ENCODE measurements around the gene LYPD6. TPM values are rescaled to one million over a fixed set of nuclear protein-coding genes. Genes with fewer than 3 reads are reported as not detected.

The LYPD6 gene
- total RNA-seq, 1 experiment from 2014 or later: 13.4 TPM

DNA sequence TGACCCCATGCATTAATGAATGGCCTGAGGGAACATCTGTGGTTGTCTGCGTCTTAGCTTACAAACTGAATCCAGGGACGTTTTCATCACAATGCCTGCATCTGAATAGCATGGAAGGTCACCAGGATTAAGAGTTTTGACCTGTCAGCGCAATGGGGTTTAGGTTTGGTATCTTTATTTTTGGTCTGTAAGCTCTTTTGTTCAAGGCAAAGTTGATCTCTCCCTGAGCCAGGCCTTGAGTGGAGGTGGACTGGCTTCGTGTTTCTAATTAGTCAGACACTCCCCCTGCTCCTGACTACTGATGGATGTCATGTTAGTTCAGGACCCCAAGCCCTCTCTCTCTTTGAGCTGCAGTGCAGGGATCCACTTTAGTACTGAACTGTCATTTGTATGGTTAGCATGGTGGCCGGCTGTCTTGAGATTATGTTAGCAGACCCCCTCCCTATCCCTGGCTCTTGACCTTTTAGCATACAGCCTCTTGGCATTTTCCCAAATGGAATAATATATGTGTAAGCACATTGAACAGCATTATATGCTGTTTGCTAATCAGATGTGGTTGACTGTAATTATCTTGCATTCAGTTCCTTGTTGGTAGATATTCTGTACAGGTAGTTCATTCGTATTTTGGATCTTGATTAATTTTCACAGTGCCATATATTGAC is 59.2 kb downstream of the LYPD6 start:
- no peak for DNase-seq (ENCODE audit: low spot score)
- in situ Hi-C loops (cut with HindIII; ENCODE audit: low sequenced_read_pairs): no loop called here

DNA sequence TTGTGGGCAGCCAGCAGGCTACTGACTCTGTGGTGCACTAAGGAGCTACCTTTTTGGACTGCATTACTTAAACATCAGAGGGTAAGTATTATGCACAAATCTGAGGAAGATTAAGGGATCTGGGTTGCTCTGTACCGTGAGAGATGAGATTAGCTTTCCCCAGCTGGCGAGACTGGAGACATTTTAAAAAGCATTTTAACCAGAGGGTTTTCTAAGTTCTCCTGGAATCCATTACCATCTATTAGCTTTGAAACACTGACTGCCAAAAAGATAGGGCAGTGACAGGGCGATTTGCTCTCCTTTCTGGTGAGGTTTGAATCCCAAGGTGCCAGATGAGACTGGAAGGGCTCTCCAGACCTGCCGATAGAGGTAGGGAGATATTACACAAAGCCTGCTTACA is 63.2 kb downstream of the LYPD6 start:
- DNase-seq (ENCODE audit: low spot score): no peak
- in situ Hi-C loops (cut with HindIII; ENCODE audit: low sequenced_read_pairs): no loop called here

DNA sequence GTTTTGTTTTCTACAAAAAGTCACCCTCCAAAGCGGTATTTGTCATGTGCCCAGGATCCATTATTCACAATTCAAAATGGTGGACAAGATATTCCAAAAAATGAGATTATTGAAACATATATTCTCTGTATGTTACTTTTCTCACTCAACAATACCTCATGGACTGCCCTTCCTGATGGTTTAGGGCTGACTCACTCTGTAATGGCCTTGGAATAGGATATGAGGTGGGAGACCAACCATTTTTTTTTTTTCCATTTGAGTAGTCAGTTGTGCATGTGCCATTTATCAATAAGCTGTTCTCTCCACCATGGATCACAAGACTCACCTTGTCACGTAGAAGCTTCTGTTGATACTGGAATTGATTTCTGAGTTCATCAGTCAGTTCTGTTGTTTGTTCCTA is 64.5 kb downstream of the LYPD6 start:
- in situ Hi-C loops (cut with HindIII; ENCODE audit: low sequenced_read_pairs): no loop called here
- no peak for DNase-seq (ENCODE audit: low spot score)

DNA sequence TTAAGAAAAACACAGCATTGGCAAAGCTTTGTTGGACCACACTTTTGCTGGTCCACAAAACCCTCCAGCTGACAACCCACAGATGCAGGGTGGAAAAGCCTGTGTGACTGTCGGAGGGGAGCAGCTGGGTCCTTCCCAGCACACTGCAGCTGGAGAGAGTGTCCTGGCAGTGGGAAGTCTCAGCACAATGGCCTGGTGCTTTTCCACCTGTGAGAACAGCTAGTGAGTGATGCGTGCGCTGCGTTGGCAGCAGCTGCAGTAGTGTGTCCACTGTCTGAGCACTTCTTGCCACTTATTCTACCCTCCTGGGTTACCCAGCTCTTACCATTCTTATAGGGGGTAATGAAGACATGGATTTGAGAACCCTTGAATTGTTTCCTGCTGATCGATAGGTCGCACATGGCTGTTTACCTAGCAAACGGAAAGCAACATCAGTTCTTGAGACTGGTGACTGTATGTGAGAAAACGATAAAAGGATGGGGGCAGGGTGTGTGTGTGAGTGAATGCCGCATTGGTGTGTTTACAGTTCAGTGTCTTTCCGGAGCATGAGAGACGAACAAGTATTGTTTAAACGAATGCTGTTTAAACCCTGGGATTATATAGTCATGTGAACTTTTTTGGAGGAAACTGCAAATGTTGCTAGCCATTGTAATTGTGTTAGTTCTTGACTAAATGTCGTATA is 69.7 kb downstream of the LYPD6 start:
- DNase-seq (ENCODE audit: low spot score): no peak
- in situ Hi-C loops (cut with HindIII; ENCODE audit: low sequenced_read_pairs): no loop called here

DNA sequence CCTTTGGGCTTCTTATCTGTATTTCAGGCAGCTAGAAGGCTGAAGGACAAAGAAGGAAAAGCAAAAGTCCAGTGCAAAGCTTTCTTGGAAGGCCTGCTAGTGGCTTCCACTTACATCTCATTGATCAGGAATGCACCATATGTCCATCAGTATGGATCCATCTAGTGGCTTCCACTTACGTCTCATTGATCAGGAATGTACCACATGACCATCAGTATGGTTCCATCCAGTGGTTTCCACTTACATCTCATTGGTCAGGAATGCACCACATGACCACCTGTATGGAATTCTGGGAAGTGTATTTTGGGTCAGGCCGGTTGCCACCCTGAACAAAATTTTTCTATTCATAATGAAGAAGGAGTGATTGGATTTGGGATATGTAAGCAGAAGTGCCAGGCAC is 70.6 kb downstream of the LYPD6 start:
- no peak for DNase-seq (ENCODE audit: low spot score)
- in situ Hi-C loops (cut with HindIII; ENCODE audit: low sequenced_read_pairs): no loop called here

DNA sequence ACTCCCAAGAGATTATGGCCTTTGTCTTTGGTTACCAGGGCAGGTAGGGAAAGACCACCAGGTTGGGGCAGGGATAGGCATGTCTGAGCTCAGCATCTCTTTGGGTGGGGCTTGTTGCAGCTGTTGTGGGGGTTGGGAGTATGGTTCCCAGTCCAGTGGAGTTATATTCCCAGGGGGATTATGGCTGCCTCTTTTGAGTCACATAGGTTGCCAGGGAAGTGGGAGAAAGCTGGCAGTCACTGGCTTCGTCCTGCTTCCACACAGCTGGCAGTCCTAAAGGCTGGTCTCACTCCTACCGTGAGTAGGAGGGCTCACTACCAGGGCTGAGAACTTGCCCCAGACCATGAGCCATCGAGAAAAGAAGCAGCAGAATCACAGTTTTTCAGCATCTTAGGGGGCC is 79.1 kb downstream of the LYPD6 start:
- in situ Hi-C loops (cut with HindIII; ENCODE audit: low sequenced_read_pairs): no loop called here
- no peak for DNase-seq (ENCODE audit: low spot score)

DNA sequence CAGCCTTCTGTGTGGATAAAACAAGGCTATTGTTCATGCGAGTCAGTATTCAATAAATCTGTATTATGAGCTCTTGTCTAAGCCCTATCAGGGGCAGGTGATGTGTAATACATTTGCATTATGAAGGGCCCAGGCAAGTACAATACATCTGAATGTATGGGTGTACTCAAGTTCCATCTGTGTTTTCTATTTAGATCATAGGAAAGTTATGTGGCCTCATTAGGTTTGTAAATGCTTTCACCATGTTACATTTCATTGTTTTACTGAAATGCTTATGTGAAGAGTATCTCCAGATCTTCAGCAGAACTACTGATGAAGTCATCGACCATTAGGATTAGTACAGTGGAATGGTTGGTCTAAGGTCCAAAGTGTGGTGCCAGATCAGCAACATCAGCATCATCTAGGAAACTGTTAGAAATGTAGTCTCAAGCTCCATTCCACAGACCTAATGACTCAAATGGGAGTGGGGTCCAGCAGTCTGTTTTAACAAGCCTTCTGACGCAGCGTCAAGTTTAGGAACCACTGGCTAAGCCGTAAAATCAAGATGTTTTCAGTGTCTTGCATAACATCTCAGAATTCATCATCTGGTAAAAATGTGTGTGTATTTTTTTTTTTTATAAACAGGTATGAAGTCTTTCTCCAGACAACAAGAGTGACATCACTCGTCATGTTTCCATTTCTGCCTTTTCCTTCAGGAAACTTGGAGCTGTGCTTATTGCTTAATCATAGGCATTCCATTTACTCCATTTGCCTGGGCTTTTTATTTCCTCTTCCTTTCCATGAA is 80.5 kb downstream of the LYPD6 start:
- in situ Hi-C loops (cut with HindIII; ENCODE audit: low sequenced_read_pairs): no loop called here

DNA sequence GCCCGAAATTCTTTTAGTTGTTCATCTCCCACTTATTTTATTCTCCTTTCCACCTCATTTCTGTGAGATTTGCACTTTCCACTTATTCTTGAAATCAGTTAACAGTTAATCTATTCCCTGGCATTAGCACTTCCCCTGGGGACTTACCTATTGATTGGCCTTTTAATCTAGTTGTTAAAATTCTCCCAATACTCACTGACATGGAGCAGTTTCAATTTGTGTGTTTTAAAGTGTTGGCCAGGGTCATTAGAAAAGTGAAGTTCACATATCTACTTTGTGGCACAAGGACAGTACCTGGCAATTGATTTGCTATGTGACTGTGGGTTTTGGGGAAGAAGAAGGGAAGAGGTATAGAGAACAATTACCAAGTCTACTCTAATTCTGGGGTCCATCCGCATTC is 83.1 kb downstream of the LYPD6 start:
- in situ Hi-C loops (cut with HindIII; ENCODE audit: low sequenced_read_pairs): no loop called here
- DNase-seq (ENCODE audit: low spot score): no peak

More for the DNA sequence above, 80.5 kb downstream of the LYPD6 start:
- no peak for DNase-seq (ENCODE audit: low spot score)

DNA sequence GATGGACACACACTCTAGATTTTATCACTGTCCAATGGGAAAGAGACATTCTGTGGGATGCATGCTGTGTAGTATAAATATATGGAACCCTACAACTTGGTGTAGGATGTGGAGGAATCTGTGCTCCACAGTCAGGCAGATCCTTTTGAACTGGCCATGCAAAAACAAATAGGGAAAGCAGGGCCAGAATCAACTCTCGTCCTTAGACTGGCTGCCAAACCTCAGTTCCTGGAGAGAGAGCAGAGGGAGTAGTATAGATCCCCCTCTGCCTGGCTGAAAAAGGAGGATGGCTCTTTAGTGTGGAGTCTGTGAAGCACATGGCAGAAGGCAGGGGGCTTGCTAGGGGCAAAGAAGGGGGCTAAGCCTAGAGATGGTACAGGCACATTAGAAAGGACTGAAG is 84.7 kb downstream of the LYPD6 start:
- DNase-seq (ENCODE audit: low spot score): no peak
- in situ Hi-C loops (cut with HindIII; ENCODE audit: low sequenced_read_pairs): no loop called here

DNA sequence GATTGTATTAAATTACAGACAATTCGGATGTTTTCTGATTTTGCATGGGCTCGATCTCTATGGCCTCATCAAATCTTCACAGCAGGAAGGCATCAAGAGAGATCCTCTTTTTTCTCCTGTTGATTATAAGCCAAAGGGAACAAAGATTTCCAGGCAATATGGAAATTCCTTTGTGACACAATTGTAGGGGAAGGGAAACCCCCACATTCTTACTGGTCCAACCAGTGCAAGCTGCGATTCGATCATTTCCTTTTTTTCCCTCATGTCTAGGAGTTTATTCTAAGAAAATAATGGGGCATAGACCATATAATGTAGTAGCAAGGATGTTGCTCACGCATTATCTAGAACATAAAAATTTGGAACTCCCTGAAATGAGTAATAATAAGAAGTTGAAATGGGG is 87.7 kb downstream of the LYPD6 start:
- in situ Hi-C loops (cut with HindIII; ENCODE audit: low sequenced_read_pairs): no loop called here
- DNase-seq (ENCODE audit: low spot score): no peak

DNA sequence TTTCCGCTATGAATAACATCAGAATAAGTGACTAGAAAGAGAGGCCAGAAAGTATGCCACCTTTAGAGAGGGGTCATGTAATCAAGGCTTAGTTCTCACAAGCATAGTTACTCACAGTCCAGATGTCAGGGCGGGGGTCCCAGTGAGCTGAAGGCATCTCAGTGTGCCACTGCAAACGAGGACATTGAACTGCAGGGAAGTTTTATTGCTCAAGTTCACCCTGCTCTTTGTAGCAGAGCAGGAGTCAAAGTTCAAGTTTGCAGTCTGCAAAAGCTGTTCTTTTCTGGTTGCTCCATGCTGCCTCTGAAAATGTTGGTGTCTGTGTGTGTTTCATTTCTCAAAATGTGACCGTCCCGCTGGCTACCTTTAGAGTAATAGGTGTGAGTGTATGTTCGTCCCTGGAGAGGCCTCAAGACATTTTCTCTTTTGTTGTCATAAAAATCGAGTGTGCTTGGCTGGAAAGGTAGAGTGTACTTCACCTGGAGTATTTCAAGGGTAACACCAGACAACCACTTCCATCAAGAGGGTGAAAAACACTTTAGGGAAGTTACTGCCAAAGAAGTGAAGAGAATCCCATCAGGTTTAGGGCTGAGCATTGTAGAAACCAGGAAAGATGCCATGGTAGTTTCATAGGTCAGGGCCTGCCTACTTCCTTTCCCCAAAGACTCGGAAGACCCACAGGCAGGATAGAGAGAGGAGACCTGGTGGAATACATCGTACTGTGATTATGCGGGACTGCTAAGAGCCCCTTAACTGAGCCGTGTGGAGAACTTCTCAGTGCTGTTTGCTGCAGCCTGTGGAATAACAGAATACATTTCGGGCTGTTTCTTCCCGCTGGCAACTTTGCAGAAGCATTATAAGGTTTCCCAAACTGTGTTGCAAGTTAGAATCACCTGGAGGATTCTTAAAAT is 89.9 kb downstream of the LYPD6 start:
- in situ Hi-C loops (cut with HindIII; ENCODE audit: low sequenced_read_pairs): no loop called here
- DNase-seq (ENCODE audit: low spot score): no peak

DNA sequence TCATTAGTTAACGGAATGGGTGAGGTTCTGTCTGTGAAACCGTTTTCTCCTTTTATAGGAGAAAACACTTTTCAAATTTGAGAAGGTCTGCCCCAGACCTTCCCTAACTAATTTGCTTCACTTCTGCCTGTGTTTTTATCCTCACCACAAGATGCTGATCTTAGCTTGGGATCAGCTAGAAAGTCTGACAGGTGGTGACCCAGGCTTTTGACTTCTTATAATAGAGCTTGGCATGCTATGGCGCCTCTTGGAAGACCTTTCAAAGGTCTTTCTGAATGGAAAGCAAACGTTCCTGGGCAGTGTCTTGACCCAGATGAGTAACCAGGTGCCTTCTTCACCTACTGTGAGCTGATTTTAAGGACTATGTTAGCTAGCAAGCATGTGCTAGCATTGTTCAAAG is 91.4 kb downstream of the LYPD6 start:
- in situ Hi-C loops (cut with HindIII; ENCODE audit: low sequenced_read_pairs): no loop called here
- no peak for DNase-seq (ENCODE audit: low spot score)

DNA sequence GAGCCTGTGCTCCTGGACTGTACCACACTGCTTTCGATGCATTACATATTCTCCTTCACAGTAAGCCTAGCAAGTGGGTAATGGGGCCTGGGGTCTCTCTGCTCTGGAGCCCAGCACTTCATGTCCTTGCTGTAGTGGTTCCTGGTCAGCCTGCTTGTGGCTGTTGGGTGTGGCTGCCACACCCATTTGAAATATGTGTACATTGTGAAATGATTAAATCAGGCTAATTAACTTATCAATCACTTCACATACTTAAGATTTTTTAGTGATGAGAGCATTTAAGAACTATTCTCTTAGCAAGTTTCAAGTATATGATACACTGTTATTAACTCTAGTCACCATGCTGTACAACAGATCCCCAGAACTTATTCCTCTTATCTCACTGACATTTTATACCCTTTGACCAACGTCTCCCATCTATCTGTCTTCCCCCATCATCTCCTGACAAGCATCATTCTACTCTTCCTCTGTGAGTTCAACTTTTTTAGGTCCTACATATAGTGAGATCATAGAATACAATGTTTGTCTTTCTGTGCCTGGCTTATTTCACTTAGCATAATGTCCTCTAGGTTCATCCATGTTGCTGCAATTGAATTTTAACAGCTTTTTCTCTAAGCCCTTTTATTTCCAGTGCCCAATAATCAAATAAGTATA is 92.1 kb downstream of the LYPD6 start:
- DNase-seq (ENCODE audit: low spot score): no peak
- in situ Hi-C loops (cut with HindIII; ENCODE audit: low sequenced_read_pairs): no loop called here

DNA sequence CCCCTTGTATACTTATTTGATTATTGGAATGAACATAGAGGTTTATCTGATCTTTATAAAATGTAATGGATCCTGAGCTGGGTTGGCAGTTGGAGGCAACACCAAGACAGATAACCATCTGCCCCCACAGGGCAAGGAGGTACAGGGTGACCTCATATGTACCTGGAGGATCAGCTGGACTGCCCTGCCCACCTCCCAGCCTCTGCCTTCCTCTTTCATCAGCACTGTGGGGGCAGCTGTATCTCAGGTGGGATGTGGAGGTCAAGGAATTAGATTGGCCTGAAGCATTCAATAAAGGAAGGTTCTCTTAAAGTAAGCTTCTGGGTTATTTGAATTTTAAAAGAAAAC is 92.6 kb downstream of the LYPD6 start:
- in situ Hi-C loops (cut with HindIII; ENCODE audit: low sequenced_read_pairs): no loop called here
- DNase-seq (ENCODE audit: low spot score): no peak

DNA sequence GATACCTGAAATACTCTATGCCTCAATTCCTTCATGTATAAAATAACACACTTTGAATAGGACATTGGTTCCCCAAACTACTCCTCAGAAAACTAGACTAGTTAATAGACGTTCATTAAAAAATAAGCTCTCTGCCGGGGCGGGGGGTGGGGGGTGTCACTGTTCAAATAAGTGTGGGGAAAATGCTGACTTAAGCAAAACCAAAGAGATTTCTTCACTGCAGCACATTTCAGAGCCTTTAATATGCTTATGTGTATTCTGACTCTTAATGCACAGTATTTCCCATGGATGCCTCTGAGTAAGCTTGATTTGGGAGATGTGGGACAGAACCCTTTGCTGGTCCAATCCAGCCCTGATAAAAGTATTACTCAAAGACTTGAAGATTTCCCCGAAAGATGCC is 93.2 kb downstream of the LYPD6 start:
- in situ Hi-C loops (cut with HindIII; ENCODE audit: low sequenced_read_pairs): no loop called here
- DNase-seq (ENCODE audit: low spot score): no peak

DNA sequence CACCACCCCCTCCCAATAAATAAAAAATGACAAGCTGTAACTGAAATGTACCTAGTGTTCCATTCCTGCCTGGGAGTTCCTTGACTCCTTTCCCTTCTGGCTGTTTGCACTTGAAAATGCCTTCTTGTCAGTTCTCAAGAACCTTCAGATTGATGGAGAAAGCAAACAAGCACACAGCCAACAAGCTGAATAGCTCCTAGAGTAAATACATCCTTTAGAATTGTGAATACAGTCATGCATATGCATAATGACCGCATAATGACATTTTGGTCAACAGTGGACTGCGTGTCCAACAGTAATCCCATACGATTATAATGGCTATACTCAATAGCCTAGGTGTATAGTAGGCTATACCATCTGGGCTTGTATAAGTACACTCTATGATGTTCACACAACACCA is 97.0 kb downstream of the LYPD6 start:
- DNase-seq (ENCODE audit: low spot score): no peak
- in situ Hi-C loops (cut with HindIII; ENCODE audit: low sequenced_read_pairs): no loop called here

DNA sequence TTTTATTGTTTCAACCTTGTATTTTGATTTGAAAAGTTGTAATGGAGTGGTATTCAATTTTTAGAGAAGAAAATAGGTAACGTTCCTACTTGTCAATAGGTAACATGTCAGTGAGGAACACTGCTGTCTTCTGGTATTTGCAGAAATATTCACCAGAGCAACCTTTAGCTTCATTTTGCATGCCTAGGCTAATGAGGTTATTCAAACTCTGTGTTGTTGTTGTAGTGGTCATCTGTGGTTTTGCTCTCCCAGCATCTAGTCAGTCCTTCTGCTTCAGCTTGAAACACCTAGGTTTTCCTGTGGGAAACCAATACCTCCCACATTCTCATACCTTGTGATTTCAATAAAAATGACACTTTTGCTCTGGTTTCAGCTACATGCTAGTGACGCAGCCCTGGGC is 98.4 kb downstream of the LYPD6 start:
- no peak for DNase-seq (ENCODE audit: low spot score)
- in situ Hi-C loops (cut with HindIII; ENCODE audit: low sequenced_read_pairs): no loop called here

DNA sequence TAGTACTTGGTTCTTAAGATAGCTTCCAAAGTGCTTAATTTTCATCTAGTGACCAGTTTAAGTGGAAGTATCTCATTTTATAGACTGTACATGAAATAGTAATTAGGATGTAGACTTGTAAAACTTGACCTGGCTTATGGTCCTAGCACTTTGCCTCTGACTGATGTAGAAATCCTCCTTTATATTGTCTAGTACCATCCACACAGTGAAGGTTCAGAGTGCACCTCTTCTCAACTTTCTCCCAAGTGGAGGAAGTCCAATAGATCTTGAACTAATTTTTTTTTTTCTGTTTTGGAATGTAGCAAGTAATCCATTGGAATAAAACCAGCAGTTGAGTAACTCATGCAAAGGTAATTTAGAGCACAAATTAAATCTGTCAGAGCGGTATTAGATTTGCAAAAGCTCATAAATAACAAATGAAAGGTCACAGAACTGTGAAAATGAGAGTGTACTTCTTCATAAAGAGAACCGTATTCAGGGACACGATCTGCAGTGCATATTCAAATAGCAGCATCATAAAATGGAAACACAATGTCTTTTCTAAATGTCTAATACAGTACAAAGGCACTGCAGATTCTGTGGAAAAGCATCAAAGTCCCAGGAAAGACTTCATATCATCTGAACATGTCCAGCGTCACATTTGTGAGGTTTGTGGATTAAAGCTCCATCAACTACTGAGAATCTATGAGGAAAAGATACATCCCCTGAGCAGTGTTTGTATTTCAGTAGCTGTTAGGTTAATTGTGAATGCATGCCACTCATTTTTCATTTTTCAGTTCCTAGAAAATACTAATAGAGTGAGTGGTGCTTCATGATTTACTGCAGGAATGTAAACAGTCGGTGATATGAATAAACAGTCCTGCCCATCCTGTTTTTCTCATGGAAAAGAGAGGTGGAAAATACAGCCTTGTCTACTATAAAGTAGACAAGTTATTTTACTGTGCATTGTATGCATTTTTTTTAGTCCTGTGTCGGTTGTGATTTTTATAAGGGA is 100.7 kb downstream of the LYPD6 start:
- DNase-seq (ENCODE audit: low spot score): no peak
- in situ Hi-C loops (cut with HindIII; ENCODE audit: low sequenced_read_pairs): no loop called here

Measured in G401 (cell line).